ENCODE results near the gene TTC19. TPM values are rescaled to one million over a fixed set of nuclear protein-coding genes. Genes with fewer than 3 reads are reported as not detected.
"Not testable (repeated sequence)": the region's sequence is repeated elsewhere in the genome, so short reads cannot be mapped to it uniquely, and the experiment has no call there.

TTC19 gene
- total RNA-seq, 4 donors from 2014 or later, result 75.1 to 130 (median 92.0) TPM

- H3K36me3 ChIP-seq, result peaks cover 0 to 90% (median 0%) of the 10 kb centered on the region in 3 donors
- no peak overlapping the region for H3K27ac ChIP-seq
- no peak for TF ChIP-seq CTCF (IDR thresholded peaks at IDR 0.05)
- TF ChIP-seq POLR2A (IDR thresholded peaks at IDR 0.05), result no peak
These were observed 51.2 kb downstream of the TTC19 start for GRCh38 chr17:16050844-16051243.

GRCh38 chr17:16052486-16052885, 52.9 kb downstream of the TTC19 start:
- TF ChIP-seq POLR2A (IDR thresholded peaks at IDR 0.05), result no peak
- TF ChIP-seq CTCF (IDR thresholded peaks at IDR 0.05), result no peak
- no peak overlapping the region for H3K4me3 ChIP-seq
- H3K9me3 ChIP-seq, result no peaks in the 10 kb centered on the region
- no peaks in the 10 kb centered on the region for H3K27me3 ChIP-seq
- no peak overlapping the region for H3K27ac ChIP-seq
- H3K4me1 ChIP-seq, result no peaks in the 10 kb centered on the region
- no peak for DNase-seq
- H3K36me3 ChIP-seq, result peaks cover 0 to 90% (median 0%) of the 10 kb centered on the region in 3 donors

More at GRCh38 chr17:16050844-16051243, 51.2 kb downstream of the TTC19 start:
- Histone ChIP-seq H3K27me3 (no peaks in the 10 kb centered on the region), H3K9me3 (no peaks in the 10 kb centered on the region), H3K4me3 (no peak overlapping the region), H3K4me1 (no peaks in the 10 kb centered on the region)
- no peak for DNase-seq

- H3K4me3 ChIP-seq, H3K4me1 ChIP-seq, DNase-seq, H3K27me3 ChIP-seq, H3K27ac ChIP-seq, H3K9me3 ChIP-seq: not testable (repeated sequence)
- peaks cover 0 to 78% (median 0%) of the 10 kb centered on the region in 3 donors for H3K36me3 ChIP-seq
These were observed 55.5 kb downstream of the TTC19 start for GRCh38 chr17:16055139-16055538.

GRCh38 chr17:16061631-16062030, 62.0 kb downstream of the TTC19 start:
- DNase-seq, result no peak
- Histone ChIP-seq H3K4me1 (no peaks in the 10 kb centered on the region), H3K4me3 (no peak overlapping the region), H3K9me3 (no peaks in the 10 kb centered on the region), H3K27ac (no peak overlapping the region), H3K27me3 (no peaks in the 10 kb centered on the region), H3K36me3 (peaks cover 0 to 88% (median 0%) of the 10 kb centered on the region in 3 donors)
- TF ChIP-seq POLR2A (IDR thresholded peaks at IDR 0.05) (no peak), CTCF (IDR thresholded peaks at IDR 0.05) (no peak)

GRCh38 chr17:16066125-16066524, 66.5 kb downstream of the TTC19 start:
- Histone ChIP-seq H3K4me1 (no peaks in the 10 kb centered on the region), H3K27ac (no peak overlapping the region), H3K27me3 (no peaks in the 10 kb centered on the region), H3K4me3 (no peak overlapping the region), H3K36me3 (peaks cover 0 to 98% (median 0%) of the 10 kb centered on the region in 3 donors), H3K9me3 (no peaks in the 10 kb centered on the region)
- DNase-seq, result no peak
- TF ChIP-seq POLR2A (IDR thresholded peaks at IDR 0.05) (no peak), CTCF (IDR thresholded peaks at IDR 0.05) (no peak)

GRCh38 chr17:16068323-16068722, 68.7 kb downstream of the TTC19 start:
- H3K27ac ChIP-seq, result no peak overlapping the region
- no peak for DNase-seq
- TF ChIP-seq CTCF (IDR thresholded peaks at IDR 0.05) (no peak), POLR2A (IDR thresholded peaks at IDR 0.05) (no peak)
- no peak overlapping the region for H3K4me3 ChIP-seq
- H3K4me1 ChIP-seq, result no peaks in the 10 kb centered on the region
- H3K36me3 ChIP-seq, result peaks cover 0 to 97% (median 0%) of the 10 kb centered on the region in 3 donors
- H3K9me3 ChIP-seq, result no peaks in the 10 kb centered on the region
- H3K27me3 ChIP-seq, result no peaks in the 10 kb centered on the region

All from Peyer's patch (tissue), 4 donors.